Ovary (tissue), 3 donors: Measurements from ENCODE around the gene CCDC78.

Experiments used
- EP300 ChIP-seq: sonication (generic); formaldehyde crosslinking; IDR thresholded peaks from one replicate; pipeline ENCODE4 v1.6.1; 2017; ENCODE audit warnings: antibody characterized with exemption
- POLR2A ChIP-seq: fragments of 450-650 bp; IDR thresholded peaks from one replicate; pipeline ENCODE4 v1.6.1; 2017; ENCODE audit warnings: antibody characterized with exemption, mild to moderate bottlenecking, moderate library complexity
- TF ChIP-seq, protein P1 (sequence below), 3 donors: fragments of 450-650 bp in 2 of 3; fragments of 200-600 bp in 1 of 3; IDR thresholded peaks; one replicate each; pipeline versions ENCODE4 v1.5.1 to v1.8.0; 2016 to 2022; ENCODE audit warnings: antibody characterized with exemption in 3 of 3, mild to moderate bottlenecking in 1 of 3
- donor health status: DM: no; HTN: no; CAD: no.

GRCh38 chr16:682493-683395, 43.5 kb downstream of the CCDC78 start:
- TF ChIP-seq, protein P1, sequence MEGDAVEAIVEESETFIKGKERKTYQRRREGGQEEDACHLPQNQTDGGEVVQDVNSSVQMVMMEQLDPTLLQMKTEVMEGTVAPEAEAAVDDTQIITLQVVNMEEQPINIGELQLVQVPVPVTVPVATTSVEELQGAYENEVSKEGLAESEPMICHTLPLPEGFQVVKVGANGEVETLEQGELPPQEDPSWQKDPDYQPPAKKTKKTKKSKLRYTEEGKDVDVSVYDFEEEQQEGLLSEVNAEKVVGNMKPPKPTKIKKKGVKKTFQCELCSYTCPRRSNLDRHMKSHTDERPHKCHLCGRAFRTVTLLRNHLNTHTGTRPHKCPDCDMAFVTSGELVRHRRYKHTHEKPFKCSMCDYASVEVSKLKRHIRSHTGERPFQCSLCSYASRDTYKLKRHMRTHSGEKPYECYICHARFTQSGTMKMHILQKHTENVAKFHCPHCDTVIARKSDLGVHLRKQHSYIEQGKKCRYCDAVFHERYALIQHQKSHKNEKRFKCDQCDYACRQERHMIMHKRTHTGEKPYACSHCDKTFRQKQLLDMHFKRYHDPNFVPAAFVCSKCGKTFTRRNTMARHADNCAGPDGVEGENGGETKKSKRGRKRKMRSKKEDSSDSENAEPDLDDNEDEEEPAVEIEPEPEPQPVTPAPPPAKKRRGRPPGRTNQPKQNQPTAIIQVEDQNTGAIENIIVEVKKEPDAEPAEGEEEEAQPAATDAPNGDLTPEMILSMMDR (IDR thresholded peaks at IDR 0.05): peak in 1 of 3 donors; percentile 7
- TF ChIP-seq POLR2A (no peak), EP300 (no peak)
